Fibroblast of lung (primary cell): ENCODE measurements around the gene TSEN2. TPM values are rescaled to one million over a fixed set of nuclear protein-coding genes. Genes with fewer than 3 reads are reported as not detected.
"Not testable (repeated sequence)": the region's sequence is repeated elsewhere in the genome, so short reads cannot be mapped to it uniquely, and the experiment has no call there.

Experiments used
- DNase-seq, 2 donors: peaks; one replicate each; pipeline versions ENCODE4 v3.0.0 to v3.0.0-alpha.2; 2010; ENCODE audit warnings: low read depth in 2 of 2
- H2AFZ ChIP-seq: 2 replicates; pipeline ENCODE4 v1.5.1; 2012; ENCODE audit warnings: low read length, control low read depth, inconsistent platforms
- H3K27ac ChIP-seq: 2 replicates; pipeline ENCODE4 v1.5.1; 2011; ENCODE audit warnings: low read length, control low read depth; ENCODE audit not compliant: insufficient read depth
- H3K27me3 ChIP-seq: 2 replicates; pipeline ENCODE4 v1.5.1; 2011; ENCODE audit warnings: mild to moderate bottlenecking, low read length; ENCODE audit not compliant: control insufficient read depth, insufficient read depth
- H3K36me3 ChIP-seq: 2 replicates; pipeline ENCODE4 v1.5.1; 2011; ENCODE audit warnings: low read length; ENCODE audit not compliant: control insufficient read depth, insufficient read depth
- H3K4me1 ChIP-seq: 2 replicates; pipeline ENCODE4 v1.5.1; 2011; ENCODE audit warnings: low read length; ENCODE audit not compliant: control insufficient read depth, insufficient read depth; ENCODE audit errors: extremely low read depth
- H3K4me2 ChIP-seq: 2 replicates; pipeline ENCODE4 v1.5.1; 2011; ENCODE audit warnings: low read length, control low read depth; ENCODE audit not compliant: insufficient read depth; ENCODE audit errors: extremely low read depth
- H3K4me3 ChIP-seq, 4 experiments: fragments of 200-600 bp in 1 of 4; sonication (generic) in 1 of 4; replicated peaks in 1 of 4; 2 replicates each; pipeline ENCODE4 v1.5.1; 2011 to 2016; ENCODE audit warnings: low read length in 4 of 4, low read depth in 3 of 4, mild to moderate bottlenecking in 3 of 4, control low read depth in 2 of 4, inconsistent platforms in 1 of 4, mixed read lengths in 1 of 4; ENCODE audit not compliant: insufficient read depth in 1 of 4; ENCODE audit errors: control extremely low read depth in 1 of 4
- H3K79me2 ChIP-seq: 2 replicates; pipeline ENCODE4 v1.5.1; 2012; ENCODE audit warnings: mild to moderate bottlenecking, low read length, inconsistent platforms; ENCODE audit not compliant: control insufficient read depth, insufficient read depth
- H3K9ac ChIP-seq: 2 replicates; pipeline ENCODE4 v1.5.1; 2011; ENCODE audit warnings: mild to moderate bottlenecking, low read length, control low read depth; ENCODE audit not compliant: insufficient read depth
- H3K9me3 ChIP-seq: 2 replicates; pipeline ENCODE4 v1.5.1; 2012; ENCODE audit warnings: low read depth, low read length; ENCODE audit not compliant: control insufficient read depth, insufficient read depth
- H4K20me1 ChIP-seq: 2 replicates; pipeline ENCODE4 v1.5.1; 2011; ENCODE audit warnings: low read length; ENCODE audit not compliant: control insufficient read depth, insufficient read depth; ENCODE audit errors: extremely low read depth
- CTCF ChIP-seq, 2 donors: IDR thresholded peaks in 1 of 2; conservative IDR thresholded peaks in 1 of 2; 1 replicate in 1 of 2; 2 replicates in 1 of 2; pipeline ENCODE4 v1.5.1; 2011 to 2012; ENCODE audit warnings: low read length in 2 of 2, control low read depth in 1 of 2, inconsistent platforms in 1 of 2, low read depth in 1 of 2, mild to moderate bottlenecking in 1 of 2
- EZH2 ChIP-seq: IDR thresholded peaks from 2 replicates; pipeline ENCODE4 v1.5.1; 2012; ENCODE audit warnings: low read length, control low read depth, mild to moderate bottlenecking; ENCODE audit errors: missing control alignments
- polyA plus RNA-seq, 2 donors: library from polyadenylated mRNA; depleted of rRNA in 1 of 2; stranded (reverse) in 1 of 2; unstranded in 1 of 2; fragments of >200 nt; gene quantifications; 2 replicates each; pipeline ENCODE4 v1.2.1, GENCODE V29; 2011 to 2012; ENCODE audit warnings: missing spikeins in 1 of 2
- total RNA-seq: library from RNA; depleted of rRNA; stranded (reverse); fragments of >200 nt; gene quantifications from 2 replicates; pipeline ENCODE4 v1.2.1, GENCODE V29; 2014

TSEN2 gene
- total and polyA plus RNA-seq, 2 donors (not counting 1 experiment from before 2014, with no cell fraction given): 9.8 to 14.4 TPM

DNA sequence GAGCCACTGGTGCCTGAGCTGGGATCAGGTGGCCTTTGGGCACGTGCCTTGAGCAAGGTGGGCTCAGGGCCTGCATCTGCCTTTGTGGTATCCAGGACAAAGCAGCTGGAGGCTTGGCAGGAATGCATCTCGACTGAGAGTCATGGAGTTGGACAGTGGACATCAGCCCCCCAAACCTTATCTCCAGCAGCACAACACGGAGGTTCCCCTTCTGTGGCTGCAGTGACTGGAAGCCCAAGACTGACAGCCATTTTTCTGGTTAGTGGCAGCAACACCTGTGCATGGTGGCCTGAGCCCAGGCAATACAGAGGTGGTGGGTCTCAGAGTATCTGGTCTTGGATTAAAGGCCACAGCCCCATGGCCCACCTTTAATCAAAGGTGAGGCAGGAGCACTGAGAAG, 27.8 kb upstream of the TSEN2 start:
- H3K4me1 ChIP-seq: peaks cover 8% of the 10 kb centered on the region
- H3K9me3 ChIP-seq: no peaks in the 10 kb centered on the region
- H3K9ac ChIP-seq: no peak overlapping the region
- H3K27ac ChIP-seq: no peak overlapping the region
- no peaks in the 10 kb centered on the region for H3K79me2 ChIP-seq
- no peaks in the 10 kb centered on the region for H3K36me3 ChIP-seq
- no peak overlapping the region for H2AFZ ChIP-seq
- H3K4me3 ChIP-seq: no peak overlapping the region
- TF ChIP-seq EZH2 (no peak), CTCF (conservative IDR thresholded peaks at IDR 0.05 in 1 of 2, IDR thresholded peaks at IDR 0.05 in 1 of 2; ENCODE audit: low read depth in 1 of 2, low read length in 2 of 2) (no peak)
- peaks cover 5% of the 10 kb centered on the region for H3K27me3 ChIP-seq
- DNase-seq: no peak
- H4K20me1 ChIP-seq: no peaks in the 10 kb centered on the region
- H3K4me2 ChIP-seq: no peak overlapping the region

GRCh38 chr3:12457380-12457779, 26.9 kb upstream of the TSEN2 start:
- DNase-seq: not testable (repeated sequence)

GRCh38 chr3:12458901-12459300, 25.4 kb upstream of the TSEN2 start:
- Histone ChIP-seq H3K36me3 (no peaks in the 10 kb centered on the region), H3K4me3 (no peak overlapping the region), H3K27me3 (peaks cover 5% of the 10 kb centered on the region), H2AFZ (no peak overlapping the region), H3K79me2 (no peaks in the 10 kb centered on the region), H3K9ac (no peak overlapping the region), H4K20me1 (no peaks in the 10 kb centered on the region), H3K4me1 (peaks cover 8% of the 10 kb centered on the region), H3K9me3 (no peaks in the 10 kb centered on the region), H3K4me2 (no peak overlapping the region), H3K27ac (no peak overlapping the region)
- TF ChIP-seq EZH2 (no peak), CTCF (conservative IDR thresholded peaks at IDR 0.05 in 1 of 2, IDR thresholded peaks at IDR 0.05 in 1 of 2; ENCODE audit: low read depth in 1 of 2, low read length in 2 of 2) (no peak)
- peak in 1 of 2 donors; percentile 49 for DNase-seq

More at GRCh38 chr3:12457380-12457779, 26.9 kb upstream of the TSEN2 start:
- not testable (repeated sequence) for H3K27ac ChIP-seq, H3K79me2 ChIP-seq, H4K20me1 ChIP-seq, H2AFZ ChIP-seq, H3K4me3 ChIP-seq, H3K27me3 ChIP-seq, H3K4me2 ChIP-seq, H3K9ac ChIP-seq, H3K36me3 ChIP-seq, H3K9me3 ChIP-seq, H3K4me1 ChIP-seq
